GM21737 (cell line): ENCODE measurements around the gene CCDC71.
A peak's percentile ranks its signal among the peaks of the same experiment; 100 is the strongest.

Source experiments
- ATAC-seq: cut with Tn5 transposase; IDR thresholded peaks from one replicate; pipeline ENCODE4 v1.9.1; 2021; ENCODE audit warnings: mild to moderate bottlenecking, moderate library complexity; ENCODE audit not compliant: unreplicated experiment

Gene CCDC71

GRCh38 chr3:49132437-49133225 is 33.5 kb downstream of the CCDC71 start, which contains the start of gene LAMB2:
Gene LAMB2 (minus strand): TSS chr3:49133050. CDS start chr3:49132867, 183 bp downstream.
- ATAC-seq, result no peak

DNA sequence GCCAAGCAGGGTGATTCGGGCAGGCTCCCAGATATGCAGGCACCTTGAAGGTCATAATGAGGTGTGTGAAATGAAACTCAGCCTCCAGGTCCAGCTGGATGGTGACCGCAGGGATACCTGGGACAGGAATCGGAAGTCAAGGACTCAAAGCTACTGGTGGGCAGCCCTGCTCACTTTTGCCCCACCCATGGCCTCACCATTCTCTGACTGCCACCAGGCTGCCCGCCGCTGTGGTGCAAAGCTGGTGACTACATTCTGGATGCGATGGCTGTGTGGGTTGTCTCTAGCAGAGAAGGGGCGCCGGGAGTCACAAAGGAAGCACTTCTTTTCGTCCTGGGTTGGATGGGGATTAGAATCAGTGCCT is 34.1 kb downstream of the CCDC71 start:
- ATAC-seq, result no peak

DNA sequence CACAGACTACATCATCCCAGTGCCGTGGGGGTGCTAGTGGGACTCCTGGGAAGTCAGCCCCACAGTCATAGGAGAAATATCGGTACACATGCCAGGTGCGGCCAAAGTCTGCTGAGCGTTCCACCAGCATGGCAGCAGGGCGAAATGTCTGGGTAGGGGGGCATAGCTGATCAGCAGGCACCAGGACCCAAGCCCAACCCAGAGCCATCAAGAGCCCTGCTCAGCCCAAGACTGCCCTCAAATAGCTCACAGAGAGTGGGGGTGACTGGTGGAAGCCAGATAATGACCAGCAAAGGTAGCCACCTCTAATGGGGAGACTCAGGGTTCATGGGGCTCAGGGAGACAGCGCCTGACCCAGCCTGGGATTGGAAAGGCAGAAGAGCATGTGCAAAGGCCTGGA is 34.6 kb downstream of the CCDC71 start:
- ATAC-seq, result no peak

- ATAC-seq, result no peak
Measured at GRCh38 chr3:49131040-49131439, 35.1 kb downstream of the CCDC71 start.

GRCh38 chr3:49124991-49125670 is 41.0 kb downstream of the CCDC71 start:
- no peak for ATAC-seq

DNA sequence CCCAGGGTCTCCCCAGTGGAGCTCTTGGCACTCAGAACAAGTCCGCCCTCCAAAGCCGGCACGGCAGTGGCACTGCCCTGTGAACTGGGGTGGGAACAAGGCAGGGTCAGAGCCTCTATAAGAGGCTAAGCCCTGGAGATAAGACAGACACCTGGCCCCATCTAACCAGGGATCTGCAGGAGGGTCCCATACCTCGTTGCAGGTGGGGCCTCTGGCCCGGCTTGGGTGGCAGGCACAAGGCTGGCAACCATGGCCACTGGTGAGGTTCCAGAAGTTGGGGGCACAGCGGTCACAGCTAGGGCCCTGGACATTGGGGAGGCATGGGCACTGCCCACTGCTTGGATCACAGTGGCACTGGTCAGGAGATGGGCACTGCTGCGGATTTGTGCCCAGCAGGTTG is 41.9 kb downstream of the CCDC71 start:
- no peak for ATAC-seq

- no peak for ATAC-seq
Measured at GRCh38 chr3:49123687-49124086, 42.4 kb downstream of the CCDC71 start.

DNA sequence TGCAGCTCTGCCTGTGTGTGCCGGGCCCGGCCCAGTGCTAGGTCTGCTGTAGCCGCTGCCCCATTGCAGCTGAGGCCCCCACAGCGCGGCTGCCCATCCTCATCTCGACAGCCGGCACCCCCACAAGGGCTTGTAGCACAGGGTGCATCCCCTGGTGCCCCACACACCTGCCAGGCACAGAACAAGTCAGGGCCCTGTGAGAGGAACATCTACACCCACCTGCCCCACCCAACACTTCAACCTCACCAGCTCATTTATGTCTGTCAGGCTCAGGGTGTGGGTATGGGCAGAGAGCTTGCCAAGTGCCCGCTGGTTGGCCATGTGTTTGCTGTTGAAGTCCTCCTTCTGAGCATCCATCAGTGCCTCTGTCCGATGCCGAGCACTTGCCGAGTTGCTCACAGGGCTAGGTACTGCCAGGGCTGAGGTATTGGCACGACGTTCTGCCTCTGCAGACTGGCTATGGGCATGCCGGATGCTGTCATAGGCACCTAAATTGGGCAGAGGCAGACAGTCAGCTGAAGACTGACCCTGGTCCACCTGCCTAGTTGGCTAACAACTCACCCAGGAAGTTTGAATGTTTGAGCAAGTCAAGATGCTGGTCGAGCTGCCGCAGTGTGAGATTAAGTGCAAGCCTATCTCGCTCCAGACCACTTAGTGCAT is 43.1 kb downstream of the CCDC71 start:
- no peak for ATAC-seq

DNA sequence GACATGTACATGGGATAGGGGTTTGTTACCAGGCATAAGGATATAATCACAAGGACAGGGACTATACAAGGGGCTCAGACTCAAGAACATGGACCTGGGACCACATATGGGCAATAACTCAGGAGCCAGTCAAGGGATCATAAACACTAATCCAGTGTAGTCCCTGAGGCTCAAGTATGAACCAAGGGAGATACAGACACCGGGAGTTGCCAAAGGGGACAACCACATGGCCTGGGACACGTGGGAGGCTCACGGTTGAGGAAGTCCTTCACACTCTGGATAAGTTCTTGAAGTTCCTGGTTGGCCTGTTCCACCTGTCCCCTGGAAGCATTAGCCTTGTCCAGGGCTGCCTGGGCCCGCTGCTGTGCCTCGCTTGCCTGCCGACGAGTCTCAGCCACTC is 43.7 kb downstream of the CCDC71 start:
- ATAC-seq, result no peak

DNA sequence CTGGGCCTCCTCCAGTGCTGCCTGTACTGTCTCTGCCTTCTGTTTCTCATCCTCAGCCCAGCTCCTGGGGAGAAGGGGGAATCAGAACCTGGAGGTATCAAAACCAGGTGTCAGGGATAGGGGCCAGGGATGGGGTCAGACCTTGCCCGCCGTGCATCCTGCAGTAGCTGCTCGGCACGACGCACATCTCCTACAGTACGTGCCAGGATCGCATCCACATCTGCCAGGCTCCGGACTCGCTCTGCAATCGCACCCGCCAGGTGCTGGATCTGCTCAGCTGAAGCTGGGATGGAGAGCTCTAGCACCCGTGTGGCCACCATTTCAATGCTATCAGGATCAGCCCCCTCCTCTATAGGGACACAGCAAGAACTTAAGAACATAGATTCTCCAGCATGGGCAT is 44.1 kb downstream of the CCDC71 start:
- no peak for ATAC-seq

- ATAC-seq, result no peak
Measured at GRCh38 chr3:49121132-49121736, 44.9 kb downstream of the CCDC71 start.

GRCh38 chr3:49120438-49121131 is 45.5 kb downstream of the CCDC71 start, which contains the start of gene USP19:
Gene USP19 (minus strand): TSS chr3:49120823. CDS start chr3:49119145, 1,678 bp downstream.
- peak; percentile 85 for ATAC-seq

DNA sequence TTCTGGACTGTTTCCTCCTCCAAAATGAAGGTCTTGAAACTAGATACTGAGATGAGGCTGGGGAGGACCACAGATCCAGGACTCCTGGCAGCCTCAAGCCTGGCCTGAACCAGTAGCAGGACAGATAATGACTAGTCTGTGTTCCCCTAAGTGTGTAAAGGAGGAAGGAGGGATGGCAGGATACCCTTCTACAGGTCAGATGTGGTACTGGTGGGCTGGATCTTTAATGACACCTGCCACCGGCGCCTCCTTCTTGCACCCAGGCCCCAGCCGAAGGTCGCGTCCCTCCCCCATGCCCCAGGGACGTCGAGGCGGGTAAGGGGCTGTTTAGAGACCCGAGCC is 46.1 kb downstream of the CCDC71 start:
- ATAC-seq, result no peak

DNA sequence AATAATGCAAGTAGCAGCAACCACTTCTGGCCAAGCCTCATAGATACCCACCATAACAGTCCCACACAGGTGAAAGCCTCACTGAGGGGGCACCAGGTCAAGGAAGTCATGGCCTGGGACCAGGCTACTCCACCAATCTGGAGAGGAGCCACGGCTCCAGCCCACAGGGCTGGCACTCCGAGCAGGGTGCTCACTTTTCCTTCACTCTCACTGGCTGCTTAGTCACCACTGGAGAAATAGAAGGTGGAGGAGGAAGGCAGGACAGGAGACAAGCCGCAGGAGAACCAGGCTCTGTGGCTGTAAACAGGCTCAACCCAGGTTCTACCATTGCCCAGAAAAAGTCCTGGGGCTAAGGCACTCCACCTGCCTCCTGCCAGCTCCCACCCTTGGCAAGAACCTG is 46.7 kb downstream of the CCDC71 start:
- ATAC-seq, result no peak

- no peak for ATAC-seq
Measured at GRCh38 chr3:49119036-49119435, 47.1 kb downstream of the CCDC71 start.
